Liver (tissue), 9 donors: ENCODE results near the gene TBC1D4. TPM values are rescaled to one million over a fixed set of nuclear protein-coding genes. Genes with fewer than 3 reads are reported as not detected.

Experiments
- DNase-seq: peaks from one replicate; pipeline ENCODE4 v3.0.0-alpha.2; 2017; ENCODE audit warnings: low spot score
- H3K27ac ChIP-seq, 2 donors: one replicate each; pipeline ENCODE4 v1.7.0; 2013; ENCODE audit warnings: inconsistent platforms in 2 of 2, low read length in 2 of 2, control low read depth in 1 of 2, low read depth in 1 of 2, mild to moderate bottlenecking in 1 of 2
- H3K27me3 ChIP-seq, 4 donors: one replicate each; pipeline versions ENCODE4 v1.6.1 to v1.7.0; 2013; ENCODE audit warnings: low read length in 3 of 4, inconsistent platforms in 1 of 4, mild to moderate bottlenecking in 1 of 4, moderate library complexity in 1 of 4; ENCODE audit not compliant: control insufficient read depth in 4 of 4, insufficient read depth in 4 of 4
- H3K36me3 ChIP-seq, 4 donors: one replicate each; pipeline versions ENCODE4 v1.6.1 to v1.7.0; 2013; ENCODE audit warnings: low read length in 3 of 4, mild to moderate bottlenecking in 3 of 4, low read depth in 1 of 4, moderate library complexity in 1 of 4; ENCODE audit not compliant: control insufficient read depth in 4 of 4, insufficient read depth in 3 of 4
- H3K4me1 ChIP-seq, 4 donors: one replicate each; pipeline versions ENCODE4 v1.6.1 to v1.7.0; 2013; ENCODE audit warnings: low read length in 3 of 4, mild to moderate bottlenecking in 3 of 4, moderate library complexity in 1 of 4; ENCODE audit not compliant: control insufficient read depth in 4 of 4, insufficient read depth in 4 of 4
- H3K4me3 ChIP-seq, 3 donors: one replicate each; pipeline versions ENCODE4 v1.6.1 to v1.7.0; 2013; ENCODE audit warnings: low read length in 3 of 3, control low read depth in 1 of 3, low read depth in 1 of 3, mild to moderate bottlenecking in 1 of 3
- H3K9ac ChIP-seq, 2 donors: one replicate each; pipeline ENCODE4 v1.7.0; 2013; ENCODE audit warnings: low read length in 2 of 2, mild to moderate bottlenecking in 2 of 2, moderate library complexity in 2 of 2, control low read depth in 1 of 2, low read depth in 1 of 2
- H3K9me3 ChIP-seq, 4 donors: one replicate each; pipeline versions ENCODE4 v1.6.1 to v1.7.0; 2013; ENCODE audit warnings: low read length in 3 of 4; ENCODE audit not compliant: control insufficient read depth in 4 of 4
- CTCF ChIP-seq: fragments of 150-350 bp; IDR thresholded peaks from 2 replicates; pipeline ENCODE4 v1.5.1; 2017; ENCODE audit warnings: improper control_type of control experiment, low read depth, low read length; ENCODE audit not compliant: missing input control
- FOXA1 ChIP-seq: IDR thresholded peaks from 2 replicates; pipeline ENCODE4 v1.6.1; 2016; ENCODE audit warnings: antibody characterized with exemption
- FOXA2 ChIP-seq: IDR thresholded peaks from 2 replicates; pipeline ENCODE4 v1.6.1; 2016; ENCODE audit warnings: antibody characterized with exemption
- GABPA ChIP-seq, 2 donors: IDR thresholded peaks in 1 of 2; conservative IDR thresholded peaks in 1 of 2; 2 replicates each; pipeline ENCODE4 v1.6.1; 2016; ENCODE audit warnings: antibody characterized with exemption in 2 of 2, mild to moderate bottlenecking in 1 of 2, moderate library complexity in 1 of 2
- JUND ChIP-seq, 2 donors: IDR thresholded peaks; 2 replicates each; pipeline ENCODE4 v1.6.1; 2016; ENCODE audit warnings: antibody characterized with exemption in 2 of 2
- NR2F2 ChIP-seq: IDR thresholded peaks from 2 replicates; pipeline ENCODE4 v1.6.1; 2016; ENCODE audit warnings: antibody characterized with exemption
- RAD21 ChIP-seq, 2 donors: IDR thresholded peaks; 2 replicates each; pipeline ENCODE4 v1.6.1; 2016; ENCODE audit warnings: antibody characterized with exemption in 2 of 2, mild to moderate bottlenecking in 2 of 2
- REST ChIP-seq: IDR thresholded peaks from 2 replicates; pipeline ENCODE4 v1.6.1; 2016; ENCODE audit warnings: antibody characterized with exemption, mild to moderate bottlenecking
- RXRA ChIP-seq, 2 donors: IDR thresholded peaks; 2 replicates each; pipeline ENCODE4 v1.6.1; 2017 to 2018; ENCODE audit warnings: antibody characterized with exemption in 2 of 2, mild to moderate bottlenecking in 1 of 2
- TAF1 ChIP-seq: conservative IDR thresholded peaks from 2 replicates; pipeline ENCODE4 v1.6.1; 2016; ENCODE audit warnings: antibody characterized with exemption, mild to moderate bottlenecking
- ZBTB33 ChIP-seq: IDR thresholded peaks from 2 replicates; pipeline ENCODE4 v1.6.1; 2016; ENCODE audit warnings: antibody characterized with exemption
- WGBS: extraction: QIAGEN DNeasy Blood & Tissue Kit; methylation state at CpG from one replicate; pipeline ENCODE4 v1.1.7; 2013; 5-methylcytosine and 5-hydroxymethylcytosine counted together
- polyA plus RNA-seq, 2 donors: library from polyadenylated mRNA; stranded (reverse) in 1 of 2; unstranded in 1 of 2; fragments of 200-250 nt in 1 of 2; fragments of >200 nt in 1 of 2; fragmentation: Nextera tagmentation in 1 of 2; extraction: Ambion mirVana in 1 of 2; gene quantifications; one replicate each; pipeline versions ENCODE4 v1.2.1 to v1.2.3, GENCODE V29; 2013 to 2015
- total RNA-seq, 2 donors: library from RNA; depleted of rRNA; stranded (reverse); fragments of >200 nt; gene quantifications; one replicate each; pipeline ENCODE4 v1.2.3, GENCODE V29; 2014
- donor health status: healthy.
- donor health status: healthy.
- donor health status: healthy.
- donor health status: healthy.
- donor health status: healthy.

Gene TBC1D4
- total and polyA plus RNA-seq, 4 donors = 2.3 to 11.1 (median 6.5) TPM

- Histone ChIP-seq H3K4me3 (no peak overlapping the region), H3K36me3 (no peaks in the 10 kb centered on the region), H3K9ac (no peak overlapping the region), H3K27ac (no peak overlapping the region), H3K27me3 (no peaks in the 10 kb centered on the region), H3K4me1 (peaks cover 0 to 17% (median 9%) of the 10 kb centered on the region in 4 donors), H3K9me3 (no peaks in the 10 kb centered on the region)
- 92% methylated on average over 4 of the region's 4 CpGs for WGBS
- no peak for DNase-seq
- TF ChIP-seq GABPA (IDR thresholded peaks at IDR 0.05 in 1 of 2, conservative IDR thresholded peaks at IDR 0.05 in 1 of 2) (no peak), FOXA1 (no peak), JUND (IDR thresholded peaks at IDR 0.05) (no peak), NR2F2 (no peak), CTCF (no peak), REST (no peak), RAD21 (IDR thresholded peaks at IDR 0.05) (no peak)
Measured at GRCh38 chr13:75478659-75479058, 3.3 kb downstream of the TBC1D4 start.

GRCh38 chr13:75474956-75475355 lies 7.0 kb downstream of the TBC1D4 start:
- no peak for DNase-seq
- TF ChIP-seq CTCF (no peak), ZBTB33 (no peak), REST (no peak), RXRA (IDR thresholded peaks at IDR 0.05) (no peak), TAF1 (no peak), FOXA2 (no peak), JUND (IDR thresholded peaks at IDR 0.05) (no peak)
- H3K36me3 ChIP-seq = no peaks in the 10 kb centered on the region
- WGBS = 63% methylated on average over 2 of the region's 2 CpGs
- H3K27me3 ChIP-seq = no peaks in the 10 kb centered on the region
- H3K9ac ChIP-seq = no peak overlapping the region
- H3K27ac ChIP-seq = no peak overlapping the region
- no peaks in the 10 kb centered on the region for H3K9me3 ChIP-seq
- H3K4me1 ChIP-seq = peaks cover 0 to 6% (median 4%) of the 10 kb centered on the region in 4 donors
- no peak overlapping the region for H3K4me3 ChIP-seq
